Activated T-helper 17 cell treated with anti-CD3 and anti-CD28 coated beads, Interleukin-2, amount 50 U/mL, for 72 hours (primary cell): ENCODE results near the gene OR51V1. TPM values are rescaled to one million over a fixed set of nuclear protein-coding genes. Genes with fewer than 3 reads are reported as not detected.

ENCODE experiments used
- ATAC-seq: fragments of 150-1000 bp; cut with Tn5 transposase; replicated peaks from 2 replicates; pipeline ENCODE4 v1.10.0; 2021; ENCODE audit warnings: mild to moderate bottlenecking, moderate library complexity
- H3K27ac Mint-ChIP-seq: one replicate; pipeline ENCODE4 v1.8.0; 2022; ENCODE audit warnings: mixed read lengths
- H3K27me3 Mint-ChIP-seq: one replicate; pipeline ENCODE4 v1.8.0; 2022; ENCODE audit warnings: mixed read lengths
- H3K36me3 Mint-ChIP-seq: one replicate; pipeline ENCODE4 v1.8.0; 2022; ENCODE audit warnings: low read depth, mild to moderate bottlenecking, mixed read lengths
- H3K4me1 Mint-ChIP-seq: one replicate; pipeline ENCODE4 v1.8.0; 2022; ENCODE audit warnings: mixed read lengths
- H3K4me3 Mint-ChIP-seq: one replicate; pipeline ENCODE4 v1.8.0; 2022; ENCODE audit warnings: mild to moderate bottlenecking, mixed read lengths
- H3K9me3 Mint-ChIP-seq: one replicate; pipeline ENCODE4 v1.8.0; 2022; ENCODE audit warnings: mixed read lengths
- total RNA-seq, 2 donors: library from RNA; stranded (reverse); gene quantifications; one replicate each; pipeline ENCODE4 v1.2.3, GENCODE V29; 2022

The OR51V1 gene
- total RNA-seq, 2 donors from 2014 or later: not detected

GRCh38 chr11:5237420-5237819 is 36.9 kb upstream of the OR51V1 start:
- Mint-ChIP-seq H3K9me3 (no peaks in the 10 kb centered on the region), H3K27ac (no peak overlapping the region), H3K27me3 (peaks cover 10% of the 10 kb centered on the region), H3K4me3 (no peak overlapping the region), H3K4me1 (no peaks in the 10 kb centered on the region), H3K36me3 (no peaks in the 10 kb centered on the region)
- ATAC-seq: no peak

GRCh38 chr11:5235364-5236095 is 35.0 kb upstream of the OR51V1 start:
- ATAC-seq: no peak
- Mint-ChIP-seq H3K4me3 (no peak overlapping the region), H3K4me1 (no peaks in the 10 kb centered on the region), H3K9me3 (no peaks in the 10 kb centered on the region), H3K27ac (no peak overlapping the region), H3K27me3 (peaks cover 8% of the 10 kb centered on the region), H3K36me3 (no peaks in the 10 kb centered on the region)

- no peaks in the 10 kb centered on the region for H3K4me1 Mint-ChIP-seq
- H3K9me3 Mint-ChIP-seq: no peaks in the 10 kb centered on the region
- no peaks in the 10 kb centered on the region for H3K36me3 Mint-ChIP-seq
- H3K27ac Mint-ChIP-seq: no peak within 1 kb of the TSS
- H3K4me3 Mint-ChIP-seq: no peak within 1 kb of the TSS
- peaks cover 8% of the 10 kb centered on the region for H3K27me3 Mint-ChIP-seq
- ATAC-seq: no peak
Measured at GRCh38 chr11:5234381-5234834, 33.9 kb upstream of the OR51V1 start, which contains the start of gene HBD. TSS of gene HBD (minus strand) at chr11:5234483. CDS start at chr11:5234433, 50 bp downstream.

- no peaks in the 10 kb centered on the region for H3K4me1 Mint-ChIP-seq
- H3K36me3 Mint-ChIP-seq: no peaks in the 10 kb centered on the region
- no peak overlapping the region for H3K27ac Mint-ChIP-seq
- H3K27me3 Mint-ChIP-seq: peaks cover 8% of the 10 kb centered on the region
- no peak for ATAC-seq
- H3K4me3 Mint-ChIP-seq: no peak overlapping the region
- no peaks in the 10 kb centered on the region for H3K9me3 Mint-ChIP-seq
Measured at GRCh38 chr11:5233307-5233706, 32.8 kb upstream of the OR51V1 start.

- Mint-ChIP-seq H3K27me3 (peaks cover 8% of the 10 kb centered on the region), H3K36me3 (no peaks in the 10 kb centered on the region), H3K4me3 (no peak overlapping the region), H3K4me1 (no peaks in the 10 kb centered on the region), H3K9me3 (no peaks in the 10 kb centered on the region), H3K27ac (no peak overlapping the region)
- ATAC-seq: no peak
Measured at GRCh38 chr11:5232821-5233220, 32.3 kb upstream of the OR51V1 start.

DNA sequence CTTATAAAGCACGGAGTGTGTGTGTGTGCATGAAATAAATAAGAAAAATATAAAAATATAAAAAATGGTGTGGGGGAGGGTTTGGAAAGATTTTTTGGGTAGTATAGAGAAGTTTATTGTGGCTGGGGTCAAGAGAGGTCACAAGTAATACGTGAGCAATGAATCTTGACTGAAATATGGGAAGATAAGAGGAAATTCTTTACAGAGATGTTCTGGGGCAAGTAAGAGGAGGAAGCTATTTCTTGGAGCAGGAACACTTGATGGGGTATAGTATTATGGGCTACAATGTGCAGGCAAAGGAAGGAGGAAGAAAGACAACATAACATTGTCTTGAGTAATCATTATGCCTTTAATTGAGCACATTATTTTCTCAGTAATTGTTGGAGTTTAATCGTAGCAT is 31.7 kb upstream of the OR51V1 start:
- no peak overlapping the region for H3K4me3 Mint-ChIP-seq

GRCh38 chr11:5231111-5231510 is 30.6 kb upstream of the OR51V1 start:
- H3K36me3 Mint-ChIP-seq: no peaks in the 10 kb centered on the region
- ATAC-seq: no peak
- H3K4me1 Mint-ChIP-seq: no peaks in the 10 kb centered on the region
- no peak overlapping the region for H3K4me3 Mint-ChIP-seq
- H3K9me3 Mint-ChIP-seq: no peaks in the 10 kb centered on the region
- H3K27me3 Mint-ChIP-seq: peaks cover 6% of the 10 kb centered on the region
- no peak overlapping the region for H3K27ac Mint-ChIP-seq

More for the DNA sequence above, 31.7 kb upstream of the OR51V1 start:
- no peak for ATAC-seq
- H3K9me3 Mint-ChIP-seq: no peaks in the 10 kb centered on the region
- H3K27ac Mint-ChIP-seq: no peak overlapping the region
- peaks cover 8% of the 10 kb centered on the region for H3K27me3 Mint-ChIP-seq
- H3K4me1 Mint-ChIP-seq: no peaks in the 10 kb centered on the region
- H3K36me3 Mint-ChIP-seq: no peaks in the 10 kb centered on the region

GRCh38 chr11:5230266-5230665 is 29.8 kb upstream of the OR51V1 start:
- no peaks in the 10 kb centered on the region for H3K9me3 Mint-ChIP-seq
- H3K36me3 Mint-ChIP-seq: no peaks in the 10 kb centered on the region
- ATAC-seq: no peak
- H3K4me1 Mint-ChIP-seq: no peaks in the 10 kb centered on the region
- no peak overlapping the region for H3K4me3 Mint-ChIP-seq
- H3K27me3 Mint-ChIP-seq: peaks cover 2% of the 10 kb centered on the region
- no peak overlapping the region for H3K27ac Mint-ChIP-seq

- no peaks in the 10 kb centered on the region for H3K4me1 Mint-ChIP-seq
- H3K36me3 Mint-ChIP-seq: no peaks in the 10 kb centered on the region
- no peak overlapping the region for H3K4me3 Mint-ChIP-seq
- no peak overlapping the region for H3K27ac Mint-ChIP-seq
- H3K27me3 Mint-ChIP-seq: peaks cover 3% of the 10 kb centered on the region
- no peaks in the 10 kb centered on the region for H3K9me3 Mint-ChIP-seq
- ATAC-seq: no peak
Measured at GRCh38 chr11:5229796-5230195, 29.3 kb upstream of the OR51V1 start.

GRCh38 chr11:5229356-5229755 is 28.9 kb upstream of the OR51V1 start:
- Mint-ChIP-seq H3K27me3 (peaks cover 4% of the 10 kb centered on the region), H3K9me3 (no peaks in the 10 kb centered on the region), H3K4me3 (no peak overlapping the region), H3K4me1 (no peaks in the 10 kb centered on the region), H3K36me3 (no peaks in the 10 kb centered on the region), H3K27ac (no peak overlapping the region)
- ATAC-seq: no peak

DNA sequence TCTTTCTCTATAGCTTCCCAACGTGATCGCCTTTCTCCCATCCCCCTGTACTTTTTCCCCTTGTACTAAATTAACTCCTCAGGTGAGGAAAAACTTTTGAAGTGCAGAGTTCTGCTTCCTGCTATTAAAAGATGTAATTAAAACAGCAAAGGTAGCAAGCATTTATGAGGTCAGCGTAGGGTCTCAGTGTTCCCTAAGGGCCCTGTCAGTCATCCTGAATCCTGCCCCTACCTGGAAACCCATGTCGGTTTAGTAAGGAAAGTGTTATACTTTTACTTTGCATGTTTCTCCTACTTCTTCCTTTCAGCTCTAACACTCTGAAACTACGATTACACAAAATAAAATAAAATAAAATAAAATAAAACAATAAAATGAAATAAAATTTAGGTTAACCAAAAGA is 27.6 kb upstream of the OR51V1 start:
- ATAC-seq: no peak
- H3K9me3 Mint-ChIP-seq: no peaks in the 10 kb centered on the region

DNA sequence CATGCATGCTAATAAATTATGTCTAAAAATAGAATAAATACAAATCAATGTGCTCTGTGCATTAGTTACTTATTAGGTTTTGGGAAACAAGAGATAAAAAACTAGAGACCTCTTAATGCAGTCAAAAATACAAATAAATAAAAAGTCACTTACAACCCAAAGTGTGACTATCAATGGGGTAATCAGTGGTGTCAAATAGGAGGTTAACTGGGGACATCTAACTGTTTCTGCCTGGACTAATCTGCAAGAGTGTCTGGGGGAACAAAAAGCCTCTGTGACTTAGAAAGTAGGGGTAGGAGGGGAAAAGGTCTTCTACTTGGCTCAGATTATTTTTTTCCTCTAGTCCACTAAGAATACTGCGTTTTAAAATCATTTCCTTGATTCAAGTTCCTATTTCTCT is 27.2 kb upstream of the OR51V1 start:
- H3K27ac Mint-ChIP-seq: no peak overlapping the region
- ATAC-seq: no peak

More for the DNA sequence above, 27.6 kb upstream of the OR51V1 start:
- Mint-ChIP-seq H3K27ac (no peak overlapping the region), H3K4me1 (no peaks in the 10 kb centered on the region), H3K4me3 (no peak overlapping the region), H3K27me3 (peaks cover 4% of the 10 kb centered on the region), H3K36me3 (no peaks in the 10 kb centered on the region)

GRCh38 chr11:5226732-5227310 is 26.3 kb upstream of the OR51V1 start, which contains the start of gene HBB:
TSS of gene HBB (minus strand) at chr11:5227071. CDS start at chr11:5227021, 50 bp downstream.
- ATAC-seq: no peak
- no peak within 1 kb of the TSS for H3K27ac Mint-ChIP-seq
- no peak within 1 kb of the TSS for H3K4me3 Mint-ChIP-seq
- peaks cover 4% of the 10 kb centered on the region for H3K27me3 Mint-ChIP-seq
- no peaks in the 10 kb centered on the region for H3K9me3 Mint-ChIP-seq
- H3K36me3 Mint-ChIP-seq: no peaks in the 10 kb centered on the region
- H3K4me1 Mint-ChIP-seq: no peaks in the 10 kb centered on the region

More for the DNA sequence above, 27.2 kb upstream of the OR51V1 start:
- Mint-ChIP-seq H3K4me3 (no peak overlapping the region), H3K9me3 (no peaks in the 10 kb centered on the region), H3K36me3 (no peaks in the 10 kb centered on the region), H3K27me3 (peaks cover 4% of the 10 kb centered on the region), H3K4me1 (no peaks in the 10 kb centered on the region)

- ATAC-seq: no peak
- H3K36me3 Mint-ChIP-seq: no peaks in the 10 kb centered on the region
- H3K27ac Mint-ChIP-seq: no peak overlapping the region
- no peak overlapping the region for H3K4me3 Mint-ChIP-seq
- no peaks in the 10 kb centered on the region for H3K9me3 Mint-ChIP-seq
- no peaks in the 10 kb centered on the region for H3K4me1 Mint-ChIP-seq
- peaks cover 4% of the 10 kb centered on the region for H3K27me3 Mint-ChIP-seq
Measured at GRCh38 chr11:5225480-5225871, 25.0 kb upstream of the OR51V1 start.
